ENCODE data around the gene MBNL1. TPM values are rescaled to one million over a fixed set of nuclear protein-coding genes. Genes with fewer than 3 reads are reported as not detected.

MBNL1 gene
- total and polyA plus RNA-seq, 2 of the 13 experiments (the other 11 are each of a cell fraction or from before 2014, with no cell fraction given) = 27.1 to 55.4 TPM

GRCh38 chr3:152321955-152322377, 53.2 kb downstream of the MBNL1 start (continued):
- TF ChIP-seq HNF4G (IDR thresholded peaks at IDR 0.05; ENCODE audit: borderline replicate concordance, low read depth, low read length) (no peak), HNF4G (CRISPR knock-in tag; IDR thresholded peaks at IDR 0.05; ENCODE audit: borderline replicate concordance, low read depth) (no peak), IRF1 (CRISPR knock-in tag; IDR thresholded peaks at IDR 0.05; ENCODE audit: low read depth) (no peak), ZBTB25 (CRISPR knock-in tag; IDR thresholded peaks at IDR 0.05) (no peak), MLLT10 (CRISPR knock-in tag; IDR thresholded peaks at IDR 0.05) (no peak), TEAD2 (CRISPR knock-in tag; IDR thresholded peaks at IDR 0.05) (no peak)

- Histone ChIP-seq H3K9me3 (ENCODE audit: low read length) (no peaks in the 10 kb centered on the region), H3K9ac (ENCODE audit: insufficient read depth, low read depth, low read length) (no peak overlapping the region), H3K4me2 (ENCODE audit: low read depth, low read length) (no peak overlapping the region), H3K27ac (ENCODE audit: extremely low read length, insufficient read depth, low read length) (no peak overlapping the region), H3K79me2 (ENCODE audit: insufficient read depth, low read length) (peaks cover 66% of the 10 kb centered on the region), H3K4me3 (replicated peaks in 1 of 3; ENCODE audit: insufficient read depth in 1 of 3, low read depth in 2 of 3, low read length in 3 of 3) (no peak overlapping the region), H3K36me3 (replicated peaks in 1 of 2; ENCODE audit: control insufficient read depth in 1 of 2, insufficient read depth in 2 of 2, low read length in 2 of 2) (peaks cover 0 to 4% of the 10 kb centered on the region in 2 experiments; a peak in 2 of 5 replicates), H2AFZ (ENCODE audit: low read length) (no peak overlapping the region), H3K4me1 (ENCODE audit: insufficient read depth, low read length) (peaks cover 10% of the 10 kb centered on the region), H4K20me1 (ENCODE audit: insufficient read depth, low read length) (no peaks in the 10 kb centered on the region), H3K27me3 (ENCODE audit: control insufficient read depth in 1 of 2, insufficient read depth in 2 of 2, low read length in 2 of 2) (no peaks in the 10 kb centered on the region)
- in situ Hi-C loops (cut with HindIII; ENCODE audit: extremely low pct_ligation_motif_present, low pct_unique_long_range_greater_than_20kb) (no loop called here), intact Hi-C loops (cut with micrococcal nuclease; ENCODE audit: unreplicated experiment) (no loop called here)
- no peak for FAIRE-seq
- no peak for DNase-seq (ENCODE audit: low spot score)
- WGBS (ENCODE audit: low lambda C conversion rate) = 82% methylated on average over 1 of the region's 1 CpG
- POLR2A ChIA-PET = no interaction called here
- CTCF ChIA-PET (ENCODE audit: low intra/inter-chr PET ratio, low total read pairs) = no interaction called here
- no peak for TF ChIP-seq ZC3H13 (CRISPR knock-in tag; IDR thresholded peaks at IDR 0.05)
- no TSS peak for BruUV-seq (replicated peaks)
- no peak for ATAC-seq
Observed at GRCh38 chr3:152322756-152323155, 54.0 kb downstream of the MBNL1 start.
